Head of caudate nucleus (tissue), 42 donors: Measurements from ENCODE around the gene TRPV4.
A peak's percentile ranks its signal among the peaks of the same experiment; 100 is the strongest.

Experiments
- DNase-seq, 42 donors: peaks; one replicate each; pipeline versions ENCODE4 v3.0.0 to v3.0.0-alpha.2; 2020 to 2021; ENCODE audit warnings: mixed read lengths in 7 of 42
- intact Hi-C: fragments of 100-400 bp; cut with DNase I; formaldehyde crosslinking; loops from one replicate; pipeline ENCODE4 v1.15.0; 2022

The TRPV4 gene

DNA sequence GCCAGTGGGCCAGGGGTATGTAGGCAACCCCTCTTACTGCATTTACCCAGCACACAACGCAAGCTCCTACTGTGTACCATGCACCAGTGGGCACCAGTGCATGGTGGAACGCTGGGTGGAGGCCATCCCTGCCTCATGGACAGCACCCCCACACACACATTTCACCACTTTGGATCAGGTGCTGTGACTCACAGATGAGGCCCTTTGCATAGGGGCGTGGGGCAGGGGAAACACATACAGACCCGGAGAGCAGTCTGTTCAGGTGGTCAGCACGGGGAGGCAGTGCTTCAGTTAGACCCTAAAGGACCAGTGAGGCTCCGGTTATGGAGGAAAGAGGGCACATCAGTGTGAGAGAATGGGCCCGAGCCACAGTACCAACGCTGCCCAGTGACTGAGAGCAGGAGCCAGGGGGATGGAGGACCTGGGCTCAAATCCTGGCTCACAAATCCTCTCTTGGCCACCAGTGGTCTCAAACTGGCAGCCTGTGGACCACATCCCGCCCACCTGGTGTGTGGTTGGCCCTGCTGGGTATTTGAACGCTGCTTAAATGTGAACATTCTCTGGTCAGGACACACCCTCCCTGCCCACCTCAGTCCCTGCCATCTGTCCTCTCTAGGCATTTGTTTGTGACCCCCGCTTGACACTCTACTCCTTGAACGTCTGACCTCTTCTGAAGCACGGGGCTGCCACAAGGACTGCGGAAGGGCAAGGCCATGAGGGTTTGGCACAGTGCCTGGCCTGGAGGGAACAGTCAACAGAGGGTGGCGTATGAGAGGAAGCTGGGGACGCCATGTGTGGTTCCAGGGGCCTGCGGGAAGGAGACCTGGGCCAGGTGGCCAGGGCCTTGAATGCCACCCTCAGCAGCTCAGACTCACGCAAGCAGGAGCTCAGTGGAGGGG lies 72.9 kb downstream of the TRPV4 start:
- DNase-seq, result peak in 26 of 42 donors; percentile 1 to 74 (median 31)
- intact Hi-C loops, result no loop called here

GRCh38 chr12:109759595-109759994 lies 73.6 kb downstream of the TRPV4 start:
- intact Hi-C loops, result no loop called here
- DNase-seq, result peak in 21 of 42 donors; percentile 2 to 40 (median 11)

GRCh38 chr12:109758426-109759420 lies 74.5 kb downstream of the TRPV4 start:
- intact Hi-C loops, result no loop called here
- DNase-seq, result peak in 25 of 42 donors; percentile 3 to 46 (median 11)

DNA sequence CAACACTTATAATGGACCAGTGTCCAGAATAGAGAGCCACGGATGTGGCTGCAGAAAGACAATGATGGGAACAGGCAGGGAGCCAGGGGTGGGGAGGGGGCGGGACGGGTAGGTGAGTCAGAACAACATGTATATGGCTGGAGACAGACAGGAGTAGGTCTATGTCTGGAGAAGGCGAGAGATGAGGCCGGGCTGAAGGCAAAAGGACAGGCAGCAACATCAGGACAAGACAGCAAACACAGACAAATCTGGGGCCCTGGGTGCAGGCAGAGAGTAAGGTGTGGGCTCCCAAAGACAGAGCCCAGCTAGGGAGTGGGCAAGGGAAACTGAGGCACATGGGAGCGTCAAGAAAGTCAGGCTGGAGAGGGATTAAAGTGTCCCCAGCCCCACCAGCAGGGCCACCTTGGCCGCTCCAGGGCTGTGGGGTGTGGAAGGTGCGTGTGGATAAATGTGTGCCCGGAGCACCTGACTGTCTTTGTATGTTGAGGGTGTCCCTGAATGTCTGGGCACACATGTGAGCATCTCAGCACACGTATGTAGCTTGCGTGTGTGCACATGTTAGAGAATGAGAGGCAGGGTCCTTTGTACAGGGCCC lies 75.4 kb downstream of the TRPV4 start:
- DNase-seq, result peak in 18 of 42 donors; percentile 0 to 27 (median 6)
- intact Hi-C loops, result no loop called here

DNA sequence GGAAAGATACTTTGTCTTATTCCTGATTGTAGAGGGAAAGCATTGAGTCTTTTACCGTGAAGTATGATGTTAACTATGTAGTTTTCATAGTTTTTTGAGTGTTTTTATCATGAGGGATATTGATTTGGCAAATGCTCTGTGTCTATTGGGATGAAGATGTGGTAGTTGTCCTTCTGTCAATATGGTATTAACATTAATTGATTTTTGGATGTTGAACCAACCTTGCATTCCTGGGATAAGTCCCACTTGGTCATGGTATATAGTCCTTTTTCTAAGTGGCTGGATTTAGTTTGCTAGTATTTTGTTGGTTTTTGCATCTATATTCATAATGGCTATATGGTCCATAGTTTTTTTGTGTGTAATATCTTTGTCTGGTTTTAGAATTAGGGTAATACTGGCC lies 76.7 kb downstream of the TRPV4 start:
- DNase-seq, result no peak
- intact Hi-C loops, result no loop called here

GRCh38 chr12:109753959-109754358 lies 79.2 kb downstream of the TRPV4 start:
- peak in 13 of 42 donors; percentile 0 to 35 (median 5) for DNase-seq
- intact Hi-C loops, result no loop called here

- DNase-seq, result peak in 18 of 42 donors; percentile 1 to 32 (median 7)
- intact Hi-C loops, result no loop called here
These were observed 80.2 kb downstream of the TRPV4 start for GRCh38 chr12:109753054-109753401.

GRCh38 chr12:109752117-109753053 lies 80.8 kb downstream of the TRPV4 start:
- intact Hi-C loops, result no loop called here
- DNase-seq, result peak in 18 of 42 donors; percentile 0 to 34 (median 9)

DNA sequence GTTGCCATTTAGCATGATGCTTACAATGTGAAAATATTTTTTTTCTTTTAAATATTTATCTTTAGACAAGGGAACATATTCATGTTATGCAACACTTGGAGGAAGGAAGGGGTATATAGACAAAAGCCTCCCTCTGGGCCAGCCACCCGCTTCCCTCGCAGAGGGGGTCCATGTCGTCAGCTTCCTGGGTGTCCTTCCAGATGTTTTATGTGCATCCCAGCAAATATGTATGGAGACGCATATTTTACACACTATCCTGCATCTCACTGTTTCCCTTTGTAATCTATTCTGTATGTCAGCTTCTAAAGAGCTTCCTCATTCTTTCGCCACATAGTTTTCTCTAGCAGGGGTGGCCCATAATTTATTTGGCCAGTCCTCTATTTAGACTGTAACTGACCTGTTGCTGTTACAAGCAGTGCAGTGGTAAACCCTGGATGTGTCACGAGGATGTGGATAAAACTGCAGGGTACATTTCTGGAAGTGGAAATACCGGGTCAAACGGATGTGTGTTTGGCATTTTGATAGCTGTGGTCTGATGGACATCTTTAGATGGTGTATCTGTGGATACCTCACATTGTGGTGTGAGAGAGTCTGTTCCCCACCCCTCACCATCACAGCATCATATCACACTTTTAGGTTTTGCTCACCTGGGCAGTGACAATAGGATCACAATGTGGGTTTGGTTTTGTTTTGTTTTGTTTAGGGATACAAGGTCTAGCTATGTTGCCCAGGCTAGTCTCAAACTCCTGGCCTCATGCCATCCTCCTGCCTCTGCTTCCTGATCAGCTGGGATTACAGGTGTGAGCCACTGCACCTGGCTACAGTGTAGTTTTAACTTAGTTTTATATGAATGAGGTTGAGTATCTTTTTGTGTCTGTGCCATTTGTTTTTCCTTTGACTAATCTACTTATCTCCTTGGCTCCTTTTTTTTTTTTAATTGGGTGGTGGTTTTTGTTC lies 87.9 kb downstream of the TRPV4 start:
- intact Hi-C loops, result no loop called here
- DNase-seq, result peak in 18 of 42 donors; percentile 1 to 34 (median 6)

GRCh38 chr12:109744026-109744425 lies 89.2 kb downstream of the TRPV4 start:
- peak in 21 of 42 donors; percentile 1 to 42 (median 11) for DNase-seq
- intact Hi-C loops, result no loop called here

- intact Hi-C loops, result no loop called here
- peak in 24 of 42 donors; percentile 1 to 41 (median 10) for DNase-seq
These were observed 89.9 kb downstream of the TRPV4 start for GRCh38 chr12:109743076-109743910.

DNA sequence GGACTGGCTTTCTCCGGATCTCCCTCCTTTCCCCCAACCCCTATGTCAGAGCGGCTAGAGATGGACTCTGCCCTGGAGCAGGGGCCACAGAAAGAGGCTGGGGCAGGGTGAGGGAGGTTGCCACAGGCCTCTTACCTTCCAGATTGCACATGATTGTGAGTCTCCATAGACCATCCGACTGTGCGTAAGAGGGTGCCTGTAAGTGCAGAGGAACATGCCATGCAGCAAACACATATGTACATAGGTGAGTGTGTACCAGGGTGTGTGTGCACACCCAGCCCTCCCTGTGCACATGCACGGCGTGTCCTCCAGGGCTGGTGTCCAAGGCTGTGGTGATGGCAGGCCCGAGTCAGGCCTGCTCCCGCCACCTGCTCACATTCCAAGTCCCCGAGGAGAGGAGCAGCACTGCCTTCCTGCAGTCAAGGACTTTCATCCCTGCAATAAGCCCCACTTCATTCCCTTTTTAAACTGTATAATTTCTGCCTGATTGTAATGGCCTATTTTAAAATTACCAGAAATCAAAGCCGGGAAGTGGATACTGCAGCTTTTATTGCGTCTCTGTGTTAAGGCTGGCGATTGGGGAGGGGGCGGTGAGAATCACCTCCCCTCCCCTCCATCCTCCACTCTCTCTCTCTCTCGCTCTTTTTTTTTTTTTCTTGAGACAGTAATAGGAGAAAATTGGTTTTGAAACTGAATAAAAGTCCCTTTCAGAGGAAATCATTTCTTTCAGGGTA lies 91.1 kb downstream of the TRPV4 start:
- intact Hi-C loops, result no loop called here
- DNase-seq, result peak in 25 of 42 donors; percentile 4 to 43 (median 19)

DNA sequence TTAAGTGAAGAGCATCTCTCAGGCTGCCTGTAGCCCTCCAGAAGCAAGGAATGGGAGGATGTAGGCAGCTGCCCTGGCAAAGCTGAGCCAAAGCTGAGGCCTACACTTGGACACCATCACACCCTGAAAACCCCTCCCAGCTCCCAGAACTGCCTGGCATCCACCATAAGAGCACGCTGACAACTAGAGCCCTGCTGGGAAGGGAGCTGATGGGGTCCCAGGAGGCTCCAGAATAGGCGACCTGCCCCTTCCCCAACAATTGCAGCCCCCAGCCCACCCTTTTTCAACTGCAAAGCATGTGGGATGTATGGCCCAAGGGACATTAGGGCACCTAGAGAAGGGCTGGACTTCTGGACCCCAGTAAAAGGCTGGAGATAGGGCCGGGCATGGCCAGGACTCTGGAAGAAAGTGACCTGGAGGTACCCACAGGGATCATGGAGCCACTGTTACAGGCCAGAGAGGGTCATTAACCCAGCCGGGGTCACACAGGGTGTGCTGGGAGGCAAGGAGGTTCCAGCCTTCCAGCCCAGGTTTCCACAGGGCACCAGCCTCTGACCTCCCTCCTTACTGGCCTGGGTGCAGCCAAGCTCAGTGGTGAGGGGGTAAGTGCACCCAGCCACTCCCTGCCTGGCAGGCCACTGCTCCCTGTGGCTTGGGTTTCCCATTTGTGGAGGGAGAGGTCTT lies 91.8 kb downstream of the TRPV4 start:
- intact Hi-C loops, result no loop called here
- peak in 28 of 42 donors; percentile 1 to 48 (median 14) for DNase-seq

- intact Hi-C loops, result no loop called here
- peak in 26 of 42 donors; percentile 0 to 41 (median 6) for DNase-seq
These were observed 92.4 kb downstream of the TRPV4 start for GRCh38 chr12:109740694-109741245.
